Pancreas (tissue), 10 donors: ENCODE data around the gene TFEB. TPM values are rescaled to one million over a fixed set of nuclear protein-coding genes. Genes with fewer than 3 reads are reported as not detected.
A peak's percentile ranks its signal among the peaks of the same experiment; 100 is the strongest.

Experiments used
- ATAC-seq, 4 donors: fragments of 200-7000 bp; cut with Tn5 transposase; one replicate each; pipeline versions ENCODE4 v1.8.0 to v1.9.1; 2020; ENCODE audit warnings: mild to moderate bottlenecking in 4 of 4, moderate library complexity in 4 of 4
- DNase-seq, 6 donors: peaks; one replicate each; pipeline ENCODE4 v3.0.0-alpha.2; 2020
- FAIRE-seq: peaks from 2 replicates; lab custom pipeline; 2012; peaks lifted over from hg19 to GRCh38; lab: Jason Lieb, UNC
- H3K27ac ChIP-seq, 4 donors: fragments of 200-600 bp; sonication (generic); 1 replicate in 3 of 4; 2 replicates in 1 of 4; pipeline versions ENCODE4 v1.5.0 to v1.8.0; 2020
- H3K27me3 ChIP-seq, 4 donors: fragments of 200-600 bp; one replicate each; pipeline ENCODE4 v1.8.0; 2021
- H3K36me3 ChIP-seq, 3 donors: fragments of 200-600 bp; sonication (generic) in 1 of 3; one replicate each; pipeline versions ENCODE4 v1.5.0 to v1.8.0; 2020 to 2021
- H3K4me1 ChIP-seq, 3 donors: fragments of 200-600 bp; one replicate each; pipeline ENCODE4 v1.8.0; 2021
- H3K4me3 ChIP-seq, 4 donors: fragments of 200-600 bp; sonication (generic) in 2 of 4; one replicate each; pipeline versions ENCODE4 v1.5.0 to v1.8.0; 2020 to 2021
- H3K9me3 ChIP-seq, 4 donors: fragments of 200-600 bp; one replicate each; pipeline ENCODE4 v1.8.0; 2021
- CTCF ChIP-seq, 4 donors: fragments of 200-600 bp; sonication (generic) in 3 of 4; IDR thresholded peaks; one replicate each; pipeline versions ENCODE4 v1.5.0 to v1.8.0; 2021; ENCODE audit warnings: antibody characterized with exemption in 4 of 4
- WGBS, 2 donors: extraction: QIAGEN DNeasy Blood & Tissue Kit; methylation state at CpG; one replicate each; pipeline ENCODE4 v1.1.7; 2013; 5-methylcytosine and 5-hydroxymethylcytosine counted together
- intact Hi-C, 3 donors: fragments of 100-400 bp; cut with DNase I; formaldehyde crosslinking; loops; one replicate each; pipeline versions ENCODE4 v1.11.1 to v1.14.2; 2022
- polyA plus RNA-seq, 2 donors: library from polyadenylated mRNA; stranded (reverse); fragments of 200-250 nt; gene quantifications; one replicate each; pipeline ENCODE4 v1.2.3, GENCODE V29; 2013
- total RNA-seq, 6 donors: library from RNA; stranded (reverse); fragmentation: NEBNext Ultra II Directional in 4 of 6; extraction: Animal tissue kit (Norgen Biotek cat#: 25700) in 4 of 6; gene quantifications; one replicate each; pipeline versions ENCODE4 v1.2.1 to v1.2.4, GENCODE V29; 2021 to 2023
- donor health status: healthy with polysubstance abuse.
- donor health status: DM: no; HTN: no; CAD: no; lungs with moderate emphysema.
- donor health status: DM: no; HTN: no; CAD: no.
- donor health status: control.
- donor health status: control.
- donor health status: Bipolar disorder and iron deficiency.
- donor health status: DM: yes; HTN: yes; CAD: no.
- donor health status: DM: no; HTN: no; CAD: no.
- donor health status: DM: no; HTN: no; CAD: no.
- donor health status: DM: yes; HTN: yes; CAD: no.

Gene TFEB
- total and polyA plus RNA-seq, 8 donors: 6.5 to 49.4 (median 11.6) TPM

GRCh38 chr6:41734666-41735426 is 562 bp downstream of the TFEB start:
- no peaks in the 10 kb centered on the region for H3K9me3 ChIP-seq
- H3K27ac ChIP-seq: peak overlapping the region; percentile 81 to 94 (median 86)
- no peak for FAIRE-seq
- H3K27me3 ChIP-seq: no peaks in the 10 kb centered on the region
- peak in 5 of 6 donors; percentile 75 to 89 (median 85) for DNase-seq
- no peaks in the 10 kb centered on the region for H3K36me3 ChIP-seq
- intact Hi-C loops: no loop called here
- 0 to 1% methylated on average over 39 to 75 of the region's 76 CpGs for WGBS, 2 donors
- peak overlapping the region; percentile 64 to 95 (median 88) for H3K4me3 ChIP-seq
- ATAC-seq: peak; percentile 72 to 82 (median 76)
- peaks cover 0 to 9% (median 0%) of the 10 kb centered on the region in 3 donors for H3K4me1 ChIP-seq
- TF ChIP-seq CTCF (IDR thresholded peaks at IDR 0.05): no peak

GRCh38 chr6:41733707-41734665 is 1.4 kb downstream of the TFEB start:
- no peaks in the 10 kb centered on the region for H3K9me3 ChIP-seq
- intact Hi-C loops: no loop called here
- peak overlapping the region; percentile 64 to 95 (median 88) for H3K4me3 ChIP-seq
- TF ChIP-seq CTCF (IDR thresholded peaks at IDR 0.05): no peak
- H3K36me3 ChIP-seq: no peaks in the 10 kb centered on the region
- FAIRE-seq (no peak), ATAC-seq (peak; percentile 64 to 81 (median 70)), DNase-seq (peak; percentile 55 to 85 (median 68))
- peak overlapping the region; percentile 81 to 94 (median 86) for H3K27ac ChIP-seq
- H3K4me1 ChIP-seq: peaks cover 0 to 9% (median 0%) of the 10 kb centered on the region in 3 donors
- H3K27me3 ChIP-seq: no peaks in the 10 kb centered on the region
- 3% methylated on average over 55 to 73 of the region's 73 CpGs for whole genome bisulfite sequencing, 2 donors

GRCh38 chr6:41733360-41733706 is 2.1 kb downstream of the TFEB start:
- ATAC-seq: no peak

More at GRCh38 chr6:41733360-41733706, 2.1 kb downstream of the TFEB start:
- H3K27ac ChIP-seq: peak overlapping the region in 3 of 4 donors; percentile 83 to 94 (median 88)
- TF ChIP-seq CTCF (IDR thresholded peaks at IDR 0.05): no peak
- no peak for DNase-seq
- intact Hi-C loops: no loop called here
- H3K4me3 ChIP-seq: peak overlapping the region in 2 of 4 donors; percentile 93 to 95
- no peak for FAIRE-seq
- no peaks in the 10 kb centered on the region for H3K9me3 ChIP-seq
- H3K36me3 ChIP-seq: no peaks in the 10 kb centered on the region
- WGBS, 2 donors: 59 to 62% methylated on average over 9 to 11 of the region's 11 CpGs
- H3K27me3 ChIP-seq: no peaks in the 10 kb centered on the region
- peaks cover 0 to 9% (median 0%) of the 10 kb centered on the region in 3 donors for H3K4me1 ChIP-seq
